Activated T-cell treated with anti-CD3 and anti-CD28 coated beads for 1 hour (primary cell): ENCODE measurements around the gene ZC3H4.
"Not testable (repeated sequence)": the region's sequence is repeated elsewhere in the genome, so short reads cannot be mapped to it uniquely, and the experiment has no call there.

ENCODE experiments used
- DNase-seq: peaks from one replicate; pipeline ENCODE4 v3.0.0-alpha.2; 2020; ENCODE audit warnings: low read depth

ZC3H4 gene

GRCh38 chr19:47084879-47085439, 28.6 kb downstream of the ZC3H4 start:
- DNase-seq, result no peak

GRCh38 chr19:47082493-47082892, 31.1 kb downstream of the ZC3H4 start:
- DNase-seq, result no peak

DNA sequence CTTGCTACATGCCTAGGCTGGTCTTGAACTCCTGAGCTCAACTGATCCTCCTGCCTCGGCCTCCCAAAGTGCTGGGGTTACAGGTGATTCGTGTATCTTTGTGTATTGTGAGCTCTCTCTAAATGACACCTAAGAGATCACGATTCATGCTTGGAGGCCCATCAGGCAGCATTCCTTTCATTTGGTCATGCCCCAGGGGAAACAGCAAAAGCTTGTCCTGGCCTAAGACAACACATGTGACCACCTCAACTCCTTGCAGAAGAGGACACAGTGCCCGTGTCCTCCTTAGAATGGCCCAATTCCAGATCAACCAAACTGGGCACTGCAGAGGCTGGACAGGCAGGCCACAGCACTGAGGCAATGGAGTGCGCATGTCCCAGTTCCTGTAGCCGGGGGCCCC, 32.5 kb downstream of the ZC3H4 start:
- DNase-seq, result no peak

GRCh38 chr19:47078351-47078750, 35.2 kb downstream of the ZC3H4 start:
- DNase-seq, result not testable (repeated sequence)

DNA sequence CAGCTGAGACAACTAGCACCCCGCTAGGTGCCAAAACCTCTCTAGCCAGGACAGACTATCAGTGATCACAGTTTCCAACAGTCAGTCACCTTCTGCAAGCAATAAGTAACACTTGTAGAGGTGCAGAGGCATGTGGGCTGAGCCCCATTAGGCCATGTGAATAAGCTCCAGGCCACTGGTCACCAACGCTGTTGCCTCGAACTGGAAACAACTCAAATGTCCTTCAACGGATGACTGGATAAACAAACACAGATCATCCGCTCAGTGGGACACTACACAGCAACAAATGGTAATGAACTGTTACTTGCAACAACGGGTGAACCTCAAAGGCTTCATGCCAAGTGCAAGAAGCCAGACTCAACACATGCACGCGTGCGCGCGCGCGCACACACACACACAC, 37.6 kb downstream of the ZC3H4 start:
- no peak for DNase-seq

DNA sequence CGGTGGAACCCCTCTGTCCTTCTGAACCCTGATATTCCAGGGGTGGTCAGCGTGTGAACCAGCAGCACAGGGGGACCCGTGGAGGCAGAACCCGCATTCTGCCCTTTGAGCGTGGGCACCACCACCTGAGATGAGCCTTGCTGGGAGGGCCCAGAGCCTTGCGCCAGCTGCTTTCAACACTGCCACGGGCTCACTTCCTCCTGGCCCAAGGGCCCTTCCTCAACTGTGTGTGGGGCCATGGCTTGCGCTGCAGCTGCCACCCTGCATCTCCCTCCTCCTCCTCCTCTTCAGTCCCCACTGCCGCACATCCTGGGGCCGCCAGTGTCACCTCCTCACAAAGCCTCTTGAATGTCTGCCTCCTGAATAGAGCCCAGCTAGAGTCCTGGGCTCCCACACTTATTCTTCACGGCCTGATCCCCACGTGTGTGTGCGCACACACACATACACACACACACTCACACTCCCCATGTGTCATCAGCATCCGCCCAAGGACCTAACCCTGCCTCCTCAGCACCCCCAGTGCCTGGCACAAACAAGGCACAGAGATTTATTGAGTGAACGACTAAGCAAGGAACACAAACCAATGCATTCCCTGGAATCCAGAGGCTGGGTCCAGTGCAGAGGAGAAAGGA, 38.3 kb downstream of the ZC3H4 start:
- DNase-seq, result no peak

DNA sequence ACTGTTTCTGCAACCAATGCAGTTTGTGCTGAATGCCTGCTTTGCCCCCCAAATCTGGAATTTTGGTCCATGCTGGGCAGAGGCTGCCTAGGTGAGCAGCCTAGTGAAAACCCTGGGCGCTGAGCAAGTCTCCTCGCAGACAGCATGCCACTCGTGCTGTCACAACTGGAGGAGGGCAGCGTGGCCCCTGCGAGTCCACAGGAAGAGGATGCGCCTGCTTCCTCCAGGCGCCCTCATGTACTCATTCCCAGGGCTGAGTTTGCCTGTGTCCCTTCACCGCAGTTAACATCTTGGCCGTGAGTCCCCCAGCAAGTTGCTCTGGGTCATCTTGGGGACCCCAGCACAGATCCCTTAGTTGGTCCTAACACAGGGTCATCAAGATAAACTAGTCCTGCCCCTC, 39.0 kb downstream of the ZC3H4 start:
- DNase-seq, result no peak

DNA sequence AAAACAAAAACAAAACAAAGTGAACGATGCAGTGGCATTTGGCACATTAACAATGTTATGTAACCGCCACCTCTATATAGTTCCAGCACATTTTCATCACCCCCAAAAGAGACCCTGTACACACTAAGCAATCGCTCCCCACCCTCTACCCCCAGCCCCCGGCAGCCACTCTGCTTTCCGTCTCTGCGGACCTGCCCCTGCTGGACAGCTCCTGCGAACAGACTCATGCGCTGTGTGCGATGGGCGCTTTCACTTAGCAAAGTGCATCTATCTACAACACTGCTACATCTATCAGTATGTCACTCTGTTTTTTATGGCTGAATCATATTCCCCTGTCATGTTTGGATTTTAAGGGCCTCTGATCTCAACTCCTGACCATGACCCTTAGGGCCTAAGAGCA, 40.0 kb downstream of the ZC3H4 start:
- DNase-seq, result no peak

DNA sequence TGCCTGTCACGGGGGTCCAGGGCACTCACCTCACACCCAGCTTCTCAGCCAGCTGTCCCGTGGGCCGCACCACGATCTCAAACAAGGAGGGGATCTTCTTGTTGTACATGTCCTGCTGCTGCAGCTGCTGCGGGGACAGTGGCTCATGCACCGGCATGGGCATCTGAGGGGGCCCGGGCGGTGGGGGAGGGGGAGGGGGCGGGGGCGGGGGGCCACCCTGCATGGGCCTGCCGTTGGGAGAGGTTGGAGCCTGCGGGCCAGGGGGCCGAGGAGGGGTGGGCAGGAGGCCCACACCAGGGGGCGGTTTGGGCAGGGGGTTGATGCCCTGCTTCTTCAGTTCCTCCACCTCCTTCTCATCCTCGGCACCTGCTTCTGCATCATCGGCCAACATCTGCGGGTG, 41.3 kb downstream of the ZC3H4 start:
- no peak for DNase-seq

GRCh38 chr19:47071731-47072130, 41.8 kb downstream of the ZC3H4 start:
- DNase-seq, result no peak

- DNase-seq, result no peak
These were observed 42.8 kb downstream of the ZC3H4 start for GRCh38 chr19:47070756-47071155.

- no peak for DNase-seq
These were observed 43.8 kb downstream of the ZC3H4 start for GRCh38 chr19:47069795-47070194.

- no peak for DNase-seq
These were observed 44.6 kb downstream of the ZC3H4 start for GRCh38 chr19:47068876-47069406.

DNA sequence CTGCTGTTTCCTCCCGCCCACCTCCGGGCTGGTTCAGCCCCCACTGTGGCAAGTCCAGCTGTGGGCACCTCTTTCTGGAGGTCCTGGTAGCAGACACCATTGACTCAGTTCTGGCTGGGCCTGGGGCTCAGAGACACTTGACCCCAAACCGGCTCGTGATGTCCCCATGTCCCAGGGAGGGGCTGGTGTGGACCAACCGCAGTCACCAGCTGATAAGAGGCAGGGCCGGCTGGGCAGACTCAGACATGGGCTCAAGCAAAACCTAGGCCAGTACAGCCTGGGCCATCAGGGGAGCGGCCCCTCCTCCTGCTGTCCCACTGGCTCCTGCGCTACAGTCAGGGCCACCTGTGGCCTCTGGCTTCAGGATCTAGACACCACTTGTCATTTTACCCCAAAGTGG, 45.3 kb downstream of the ZC3H4 start:
- DNase-seq, result no peak

GRCh38 chr19:47067215-47067847, 46.2 kb downstream of the ZC3H4 start:
- DNase-seq, result no peak

- DNase-seq, result no peak
These were observed 47.0 kb downstream of the ZC3H4 start for GRCh38 chr19:47066376-47067214.

DNA sequence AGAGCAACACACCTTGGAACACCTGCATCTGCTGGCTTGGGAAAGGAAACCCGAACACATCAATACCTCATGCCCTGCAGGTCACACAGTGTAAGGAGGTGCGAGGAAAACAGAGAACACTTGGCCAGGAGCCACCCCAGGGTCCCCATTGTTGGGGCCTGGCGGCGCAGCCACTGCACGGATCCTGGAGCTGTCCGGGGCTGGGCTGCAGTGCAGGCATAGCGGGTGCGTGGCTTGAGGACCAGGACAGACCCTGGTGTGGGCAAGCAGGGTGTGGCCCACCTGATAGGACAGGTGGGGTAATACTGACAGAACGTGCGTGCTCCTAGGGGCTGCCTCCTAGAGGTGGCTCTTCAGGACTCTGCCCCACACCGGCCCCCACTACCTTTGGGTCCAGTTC, 48.3 kb downstream of the ZC3H4 start:
- no peak for DNase-seq

- DNase-seq, result no peak
These were observed 49.7 kb downstream of the ZC3H4 start for GRCh38 chr19:47063874-47064273.

GRCh38 chr19:47058621-47059022, 55.0 kb downstream of the ZC3H4 start:
- no peak for DNase-seq

DNA sequence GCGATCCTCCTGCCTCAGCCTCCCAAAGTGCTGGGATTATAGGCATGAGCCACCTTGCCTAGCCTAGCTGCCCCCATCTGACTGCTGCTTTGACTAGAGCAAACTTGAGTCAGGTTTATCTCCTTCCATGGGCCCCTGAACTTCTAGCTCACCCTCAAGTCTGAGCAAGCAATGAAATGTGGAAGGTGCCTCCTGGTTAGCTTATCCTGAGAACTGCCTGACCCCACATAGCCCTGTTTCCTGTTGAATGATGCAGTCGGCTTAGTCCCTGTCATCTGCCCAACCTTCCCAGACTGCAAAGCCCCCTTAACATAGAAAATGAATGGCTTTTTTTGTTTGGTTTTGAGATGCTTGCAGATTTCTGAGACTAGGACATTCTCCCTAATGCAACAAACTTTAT, 56.2 kb downstream of the ZC3H4 start:
- no peak for DNase-seq

- DNase-seq, result no peak
These were observed 57.2 kb downstream of the ZC3H4 start for GRCh38 chr19:47056411-47056810.

GRCh38 chr19:47050562-47050961, 63.0 kb downstream of the ZC3H4 start:
- DNase-seq, result not testable (repeated sequence)

DNA sequence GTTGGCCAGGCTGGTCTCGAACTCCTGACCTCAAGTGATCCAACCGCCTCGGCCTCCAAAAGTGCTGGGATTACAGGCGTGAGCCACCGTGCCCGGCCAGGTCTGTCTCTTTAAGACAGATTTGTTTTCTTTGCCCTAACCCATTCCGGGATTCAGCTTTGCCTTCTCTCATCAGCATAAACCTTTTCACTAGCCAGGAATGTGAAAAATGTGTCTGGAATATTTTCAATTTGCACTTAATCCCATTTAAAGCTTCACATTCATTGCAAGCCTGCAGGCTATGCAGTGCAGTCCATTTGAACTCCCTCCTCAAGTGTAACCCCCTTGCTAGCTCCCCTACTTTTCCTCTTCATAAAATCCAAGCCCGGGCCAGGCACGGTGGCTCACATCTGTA, 64.3 kb downstream of the ZC3H4 start:
- DNase-seq, result no peak
